Airway epithelial cell (primary cell): Measurements from ENCODE around the gene TAAR1. TPM values are rescaled to one million over a fixed set of nuclear protein-coding genes. Genes with fewer than 3 reads are reported as not detected.

Experiments
- total RNA-seq: library from RNA; depleted of rRNA; stranded (reverse); fragments of >200 nt; gene quantifications from 2 replicates; pipeline ENCODE4 v1.2.3, GENCODE V29; 2015

TAAR1 gene, protein sequence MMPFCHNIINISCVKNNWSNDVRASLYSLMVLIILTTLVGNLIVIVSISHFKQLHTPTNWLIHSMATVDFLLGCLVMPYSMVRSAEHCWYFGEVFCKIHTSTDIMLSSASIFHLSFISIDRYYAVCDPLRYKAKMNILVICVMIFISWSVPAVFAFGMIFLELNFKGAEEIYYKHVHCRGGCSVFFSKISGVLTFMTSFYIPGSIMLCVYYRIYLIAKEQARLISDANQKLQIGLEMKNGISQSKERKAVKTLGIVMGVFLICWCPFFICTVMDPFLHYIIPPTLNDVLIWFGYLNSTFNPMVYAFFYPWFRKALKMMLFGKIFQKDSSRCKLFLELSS
- total RNA-seq, result not detected in 2 replicates

DNA sequence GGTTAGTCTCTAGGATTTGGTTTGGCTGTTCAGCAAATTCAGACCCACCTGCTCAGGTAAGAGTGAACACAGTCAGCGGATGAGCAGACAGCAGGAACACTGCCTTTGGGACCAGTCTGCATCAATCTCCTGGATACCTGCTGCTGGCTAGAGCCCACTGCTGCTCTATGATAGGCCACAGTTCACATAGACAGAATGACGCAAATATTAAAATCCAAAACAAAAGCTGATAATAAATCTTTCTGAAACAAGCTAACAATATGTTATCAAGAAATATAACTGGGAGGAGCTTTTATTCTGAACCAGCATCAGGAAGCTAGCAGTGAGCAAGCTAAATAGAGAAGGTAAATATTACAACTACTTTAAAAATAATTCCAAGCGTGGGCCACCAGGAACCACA, at the start of gene TAAR1:
Gene TAAR1 (minus strand): TSS at position 101 of the 400 bp plus-strand sequence. CDS start 13,179 bp downstream, outside the sequence.

DNA sequence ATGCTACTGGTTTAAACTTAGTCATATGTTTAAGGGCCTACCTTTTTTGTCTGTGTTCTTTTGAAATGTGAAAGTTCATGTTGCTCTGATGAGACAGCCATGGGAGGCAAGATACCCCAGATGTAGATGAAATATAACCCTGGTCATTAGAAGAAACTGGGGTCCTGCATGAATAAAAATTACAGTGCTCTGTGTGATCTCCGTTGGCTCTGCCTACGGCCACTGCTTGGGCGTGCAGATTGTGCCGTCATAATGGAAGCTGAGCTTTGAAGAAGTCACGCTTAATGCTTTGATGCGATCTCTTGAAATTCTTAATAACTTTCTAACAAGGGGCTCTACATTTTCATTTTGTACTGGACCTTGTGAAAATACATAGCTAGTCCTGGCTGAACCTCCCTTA, 34.8 kb downstream of the TAAR1 start, which contains the start of gene TAAR2:
Gene TAAR2 (minus strand): TSS at position 101 of the 400 bp plus-strand sequence. CDS start 0 bp downstream, at position 101.

Other genes with a start within 250 kb of the TAAR1 start
- 22.6 and 23.6 TPM in 2 replicates for gene STX7, start 146.1 kb downstream of the TAAR1 start, total RNA-seq
- gene TAAR9, start 120.9 kb downstream of the TAAR1 start, total RNA-seq, result not detected in 2 replicates
- gene TAAR8, start 106.5 kb downstream of the TAAR1 start, total RNA-seq, result not detected in 2 replicates
- not detected in 2 replicates for gene TAAR6, start 88.9 kb downstream of the TAAR1 start, total RNA-seq
- not detected in 2 replicates for gene TAAR5, start 69.4 kb downstream of the TAAR1 start, total RNA-seq
- gene TAAR2, start 34.9 kb downstream of the TAAR1 start, total RNA-seq, result not detected in 2 replicates
- gene VNN1, start 54.9 kb upstream of the TAAR1 start, total RNA-seq, result not detected in 2 replicates
- not detected in 2 replicates for gene VNN2, start 98.7 kb upstream of the TAAR1 start, total RNA-seq
- gene SLC18B1, start 139.5 kb upstream of the TAAR1 start, total RNA-seq, result 9.7 and 10.2 TPM in 2 replicates
- 2,685 and 2,845 TPM in 2 replicates for gene RPS12, start 155.4 kb upstream of the TAAR1 start, total RNA-seq